ENCODE data around the gene HCRTR2. TPM values are rescaled to one million over a fixed set of nuclear protein-coding genes. Genes with fewer than 3 reads are reported as not detected.

HCRTR2 gene
- total RNA-seq, 2 experiments from 2014 or later: not detected

Other genes starting within 250 kb of the HCRTR2 start
- gene GFRAL, start 153.0 kb downstream of the HCRTR2 start, total RNA-seq: not detected